ENCODE data around the gene TCOF1. TPM values are rescaled to one million over a fixed set of nuclear protein-coding genes. Genes with fewer than 3 reads are reported as not detected.

TCOF1 gene
- total and polyA plus RNA-seq, 2 of the 8 experiments (the other 6 are each of a cell fraction or from before 2014, with no cell fraction given): 35.9 to 170 TPM

DNA sequence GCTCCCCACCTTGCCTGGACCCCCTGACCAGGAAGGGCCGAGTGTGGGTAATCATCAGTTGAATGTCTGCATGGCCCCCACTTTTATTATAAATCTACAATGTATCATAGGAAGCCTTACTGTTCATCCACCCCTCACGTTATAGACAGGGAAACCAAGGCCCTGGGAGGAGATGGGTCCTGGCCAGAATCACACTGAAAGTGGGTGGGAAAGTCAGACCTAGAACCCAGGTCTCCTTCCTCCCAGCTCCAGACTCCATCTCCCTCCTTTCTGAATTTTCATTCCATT is 38.1 kb downstream of the TCOF1 start:
- Histone ChIP-seq H2AFZ (ENCODE audit: low read length) (no peak overlapping the region), H4K20me1 (replicated peaks in 1 of 2; ENCODE audit: control insufficient read depth in 1 of 2, insufficient read depth in 2 of 2, low read length in 2 of 2) (peaks cover 2 to 7% of the 10 kb centered on the region in 2 experiments), H3K36me3 (ENCODE audit: control insufficient read depth in 2 of 4, insufficient read depth in 4 of 4, low read length in 3 of 4) (peaks cover 58 to 94% (median 88%) of the 10 kb centered on the region in 4 experiments), H2BK120ac (replicated peaks; ENCODE audit: low read depth, low read length) (no peak overlapping the region), H4K8ac (ENCODE audit: extremely low read depth, insufficient read depth, low read length) (no peak overlapping the region), H3K23me2 (ENCODE audit: low read depth, low read length) (no peaks in the 10 kb centered on the region), H3K23ac (ENCODE audit: insufficient read length) (no peak overlapping the region), H3K4me1 (replicated peaks in 1 of 4; ENCODE audit: control insufficient read depth in 3 of 4, insufficient read depth in 4 of 4, low read length in 3 of 4) (no peaks in the 10 kb centered on the region), H3K27me3 (replicated peaks in 1 of 4; ENCODE audit: control insufficient read depth in 3 of 4, extremely low read depth in 1 of 4, insufficient read depth in 3 of 4, low read length in 3 of 4) (no peaks in the 10 kb centered on the region), H2BK5ac (ENCODE audit: low read depth, low read length) (no peak overlapping the region), H3K56ac (replicated peaks; ENCODE audit: insufficient read length, low read depth, low read length) (no peak overlapping the region), H3K9me3 (ENCODE audit: insufficient read depth in 2 of 2, low read depth in 1 of 2, low read length in 1 of 2) (no peaks in the 10 kb centered on the region), H2BK12ac (ENCODE audit: low read depth, low read length) (no peak overlapping the region), H3K14ac (ENCODE audit: insufficient read length) (no peak overlapping the region), H4K5ac (ENCODE audit: insufficient read length, low read depth, low read length) (no peak overlapping the region), H3K27ac (ENCODE audit: low read depth, low read length) (no peak overlapping the region), H2BK15ac (ENCODE audit: low read length) (no peak overlapping the region), H3K4me3 (ENCODE audit: extremely low read depth in 1 of 4, insufficient read depth in 2 of 4, low read depth in 3 of 4, low read length in 4 of 4) (no peak overlapping the region), H2AK5ac (ENCODE audit: low read depth, low read length) (no peak overlapping the region), H3K79me2 (ENCODE audit: control insufficient read depth in 1 of 2, insufficient read depth in 2 of 2, low read length in 2 of 2) (no peaks in the 10 kb centered on the region), H3K18ac (ENCODE audit: extremely low read depth, low read length) (no peak overlapping the region), H2BK20ac (ENCODE audit: low read length) (no peak overlapping the region), H3K79me1 (ENCODE audit: low read depth, low read length) (no peaks in the 10 kb centered on the region), H4K91ac (replicated peaks; ENCODE audit: insufficient read length, low read length) (no peak overlapping the region), H3K4ac (replicated peaks; ENCODE audit: insufficient read length, low read depth, low read length) (no peak overlapping the region), H3K4me2 (ENCODE audit: insufficient read depth in 1 of 2, low read depth in 2 of 2, low read length in 2 of 2) (no peak overlapping the region), H3K9ac (replicated peaks in 1 of 4; ENCODE audit: extremely low read depth in 1 of 4, low read depth in 3 of 4, low read length in 3 of 4) (no peak overlapping the region)
- CTCF ChIA-PET (ENCODE audit: partially characterized antibody): interaction anchor here (0.6 to 16.9 kb wide), 10 partner anchors 10 to 170 kb away, joined by 3 to 274 read pairs (median 4); no protein-coding TSS in a partner anchor
- TF ChIP-seq PHF8 (conservative IDR thresholded peaks at IDR 0.05; ENCODE audit: low read depth, low read length) (no peak), RBBP5 (IDR thresholded peaks at IDR 0.05; ENCODE audit: borderline replicate concordance, low read depth, low read length) (no peak), HDAC6 (IDR thresholded peaks at IDR 0.05; ENCODE audit: low read depth, low read length) (no peak)
- TF ChIP-seq, protein P1, sequence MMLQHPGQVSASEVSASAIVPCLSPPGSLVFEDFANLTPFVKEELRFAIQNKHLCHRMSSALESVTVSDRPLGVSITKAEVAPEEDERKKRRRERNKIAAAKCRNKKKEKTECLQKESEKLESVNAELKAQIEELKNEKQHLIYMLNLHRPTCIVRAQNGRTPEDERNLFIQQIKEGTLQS (IDR thresholded peaks at IDR 0.05; ENCODE audit: insufficient read depth, low read depth, low read length): no peak
- POLR2A ChIA-PET (ENCODE audit: partially characterized antibody): interaction anchor here (5.5 to 19.1 kb wide), 2 partner anchors 10 to 23 kb away, joined by 31 to 455 read pairs; partner anchors contain the start of gene TCOF1
- FAIRE-seq (no peak), DNase-seq (ENCODE audit: low read depth in 1 of 2, low spot score in 2 of 2) (no peak)
- WGBS, 2 experiments (ENCODE audit: extremely low coverage in 1 of 2, insufficient coverage in 1 of 2, insufficient read length in 1 of 2, insufficient replicate concordance in 2 of 2, low coverage in 1 of 2, low lambda C conversion rate in 2 of 2, missing lambda C conversion rate in 1 of 2): 100% methylated on average over 2 of the region's 2 CpGs; no CpG with 5 or more reads in 1 of the 2 experiments
